Right lobe of liver (tissue), 6 donors: ENCODE measurements around the gene CS. TPM values are rescaled to one million over a fixed set of nuclear protein-coding genes. Genes with fewer than 3 reads are reported as not detected.
"Not testable (repeated sequence)": the region's sequence is repeated elsewhere in the genome, so short reads cannot be mapped to it uniquely, and the experiment has no call there.

Experiments used
- ATAC-seq, 4 donors: fragments of 200-7000 bp; cut with Tn5 transposase; one replicate each; pipeline ENCODE4 v1.9.1; 2020; ENCODE audit warnings: mild to moderate bottlenecking in 4 of 4, moderate library complexity in 4 of 4
- DNase-seq, 3 donors: peaks; one replicate each; pipeline ENCODE4 v3.0.0-alpha.2; 2020
- H3K27ac ChIP-seq, 3 donors: fragments of 200-600 bp; one replicate each; pipeline ENCODE4 v1.8.0; 2022
- H3K27me3 ChIP-seq, 2 donors: fragments of 200-600 bp; one replicate each; pipeline ENCODE4 v1.8.0; 2022
- H3K36me3 ChIP-seq, 4 donors: fragments of 200-600 bp; sonication (generic) in 1 of 4; one replicate each; pipeline versions ENCODE4 v1.5.1 to v1.8.0; 2017 to 2022; ENCODE audit warnings: control low read depth in 1 of 4
- H3K4me1 ChIP-seq, 4 donors: fragments of 200-600 bp; sonication (generic) in 1 of 4; one replicate each; pipeline versions ENCODE4 v1.5.1 to v1.8.0; 2017 to 2022; ENCODE audit warnings: control low read depth in 1 of 4
- H3K4me3 ChIP-seq, 3 donors: fragments of 200-600 bp; one replicate each; pipeline ENCODE4 v1.8.0; 2022
- H3K9me3 ChIP-seq, 4 donors: fragments of 200-600 bp; sonication (generic) in 1 of 4; one replicate each; pipeline versions ENCODE4 v1.5.1 to v1.8.0; 2017 to 2022; ENCODE audit warnings: control low read depth in 1 of 4
- POLR2A ChIP-seq: fragments of 450-650 bp; IDR thresholded peaks from one replicate; pipeline ENCODE4 v1.6.1; 2017; ENCODE audit warnings: antibody characterized with exemption, mild to moderate bottlenecking
- WGBS: methylation state at CpG from one replicate; pipeline ENCODE4 v1.1.6; 2018; ENCODE audit warnings: low coverage, low lambda C conversion rate; ENCODE audit not compliant: insufficient coverage; ENCODE audit errors: missing lambda C conversion rate; 5-methylcytosine and 5-hydroxymethylcytosine counted together
- intact Hi-C, 2 donors: fragments of 100-400 bp; cut with DNase I; formaldehyde crosslinking; loops; one replicate each; pipeline versions ENCODE4 v1.11.2 to v1.14.1; 2022
- long read RNA-seq: library from polyadenylated mRNA; unstranded; transcript quantifications from one replicate; pipeline ENCODE4 v2.0.0, GENCODE V29; 2019
- total RNA-seq, 6 experiments: library from RNA; depleted of rRNA in 2 of 6; stranded (reverse); fragments of >200 nt in 2 of 6; fragmentation: NEBNext Ultra II Directional in 3 of 6; extraction: Animal tissue kit (Norgen Biotek cat#: 25700) in 3 of 6; gene quantifications; one replicate each; pipeline versions ENCODE4 v1.1.0 to v1.2.4, GENCODE V29; 2016 to 2023
- TF ChIP-seq, protein P1 (sequence below), 4 donors: fragments of 200-600 bp in 3 of 4; fragments of 450-650 bp in 1 of 4; IDR thresholded peaks; one replicate each; pipeline versions ENCODE4 v1.5.1 to v1.8.0; 2016 to 2022; ENCODE audit warnings: antibody characterized with exemption in 4 of 4, mild to moderate bottlenecking in 2 of 4
- donor health status: DM: no; HTN: yes; CAD: no.
- donor health status: DM: no; HTN: no; CAD: no.
- donor health status: DM: no; HTN: no; CAD: no.
- donor health status: DM: no; HTN: yes; CAD: no.
- donor health status: DM: no; HTN: yes; CAD: no.

CS gene
- total RNA-seq, result 100 to 1,000 TPM in 1 of 6 experiments, 10 to 100 TPM in 5; 45.6 to 109 (median 61.2) TPM
- long read RNA-seq, partial matches to known transcripts, result 0 of 7 reads
- long read RNA-seq, other reads (novel, unspliced or antisense), result 3 of 7 reads

DNA sequence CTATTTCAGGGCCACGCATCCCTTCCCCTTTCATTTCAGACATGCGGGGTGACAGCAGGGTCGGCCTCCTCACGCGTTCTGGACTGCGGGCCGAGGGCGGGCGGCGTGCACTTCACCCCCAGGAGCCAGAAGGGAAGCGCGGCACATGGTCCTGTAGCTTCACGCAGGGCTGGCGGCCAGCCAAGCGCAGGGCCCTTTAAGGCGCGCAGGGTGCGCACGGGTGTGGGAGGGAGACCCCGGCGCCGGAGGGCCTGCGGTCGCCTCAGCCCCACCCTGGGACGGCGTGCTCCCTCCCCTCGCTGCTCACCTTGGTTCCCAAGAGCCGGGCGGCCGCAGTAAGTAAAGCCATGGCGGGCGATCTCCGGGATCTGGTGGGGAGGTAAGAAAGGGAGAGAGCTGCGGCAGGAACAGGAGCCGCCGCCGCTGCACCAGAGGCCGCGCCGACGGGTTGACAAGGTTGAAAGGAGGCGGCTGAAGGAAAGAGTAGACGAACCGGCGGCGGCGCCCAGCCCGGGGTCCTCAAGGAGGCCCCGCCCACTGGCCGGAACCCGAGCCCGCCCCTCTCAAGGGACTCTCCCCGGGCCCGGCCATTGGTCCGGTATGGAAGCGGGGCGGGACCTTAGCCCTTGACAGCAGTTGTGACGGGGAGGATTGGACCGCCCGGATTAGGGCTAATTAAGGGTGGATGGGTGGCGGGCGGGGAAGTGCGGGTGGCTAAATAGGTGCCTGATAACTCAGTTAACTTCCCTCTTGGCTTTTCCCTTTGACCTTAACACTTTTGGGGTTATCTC, at the start of gene CS:
Gene CS (minus strand): TSS at position 478 of the 791 bp plus-strand sequence. CDS start 129 bp downstream, at position 349.
- peaks cover 0 to 72% (median 24%) of the 10 kb centered on the region in 4 donors for H3K4me1 ChIP-seq
- peak within 1 kb of the TSS; percentile 79 to 99 (median 94) for H3K4me3 ChIP-seq
- intact Hi-C loops, result no loop called here
- DNase-seq (peak; percentile 99 to 100 (median 100)), ATAC-seq (peak; percentile 90 to 98 (median 92))
- H3K27ac ChIP-seq, result peak within 1 kb of the TSS; percentile 46 to 96 (median 92)
- peaks cover 0 to 5% (median 0%) of the 10 kb centered on the region in 4 donors for H3K36me3 ChIP-seq
- WGBS, result 0% methylated on average over 24 of the region's 63 CpGs
- TF ChIP-seq, protein P1, sequence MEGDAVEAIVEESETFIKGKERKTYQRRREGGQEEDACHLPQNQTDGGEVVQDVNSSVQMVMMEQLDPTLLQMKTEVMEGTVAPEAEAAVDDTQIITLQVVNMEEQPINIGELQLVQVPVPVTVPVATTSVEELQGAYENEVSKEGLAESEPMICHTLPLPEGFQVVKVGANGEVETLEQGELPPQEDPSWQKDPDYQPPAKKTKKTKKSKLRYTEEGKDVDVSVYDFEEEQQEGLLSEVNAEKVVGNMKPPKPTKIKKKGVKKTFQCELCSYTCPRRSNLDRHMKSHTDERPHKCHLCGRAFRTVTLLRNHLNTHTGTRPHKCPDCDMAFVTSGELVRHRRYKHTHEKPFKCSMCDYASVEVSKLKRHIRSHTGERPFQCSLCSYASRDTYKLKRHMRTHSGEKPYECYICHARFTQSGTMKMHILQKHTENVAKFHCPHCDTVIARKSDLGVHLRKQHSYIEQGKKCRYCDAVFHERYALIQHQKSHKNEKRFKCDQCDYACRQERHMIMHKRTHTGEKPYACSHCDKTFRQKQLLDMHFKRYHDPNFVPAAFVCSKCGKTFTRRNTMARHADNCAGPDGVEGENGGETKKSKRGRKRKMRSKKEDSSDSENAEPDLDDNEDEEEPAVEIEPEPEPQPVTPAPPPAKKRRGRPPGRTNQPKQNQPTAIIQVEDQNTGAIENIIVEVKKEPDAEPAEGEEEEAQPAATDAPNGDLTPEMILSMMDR (IDR thresholded peaks at IDR 0.05), result no peak
- TF ChIP-seq POLR2A, result peak; percentile 83
- H3K27me3 ChIP-seq, result no peaks in the 10 kb centered on the region
- H3K9me3 ChIP-seq, result no peaks in the 10 kb centered on the region

DNA sequence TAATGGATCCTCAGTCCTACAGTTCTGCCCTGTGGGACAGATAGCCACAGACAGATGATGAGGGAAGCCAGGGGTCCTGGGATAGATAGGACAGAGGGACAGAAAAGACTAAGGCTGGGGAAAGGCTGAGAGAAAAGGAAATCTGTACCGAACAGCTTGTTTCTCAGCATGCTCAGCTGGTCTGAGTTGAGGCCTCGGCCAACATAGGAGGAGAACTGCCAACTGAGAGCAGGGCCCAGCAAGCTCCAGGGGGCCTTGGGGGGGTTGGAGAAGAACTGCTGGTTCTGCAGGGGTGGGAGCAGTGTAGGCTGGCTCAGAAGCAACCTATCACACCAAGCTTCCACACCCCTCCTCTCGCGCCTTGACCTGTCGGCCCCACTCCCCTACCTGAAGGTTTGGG, 48.6 kb upstream of the CS start:
- DNase-seq (no peak), ATAC-seq (peak in 1 of 4 donors; percentile 9)
- intact Hi-C loops, result no loop called here

DNA sequence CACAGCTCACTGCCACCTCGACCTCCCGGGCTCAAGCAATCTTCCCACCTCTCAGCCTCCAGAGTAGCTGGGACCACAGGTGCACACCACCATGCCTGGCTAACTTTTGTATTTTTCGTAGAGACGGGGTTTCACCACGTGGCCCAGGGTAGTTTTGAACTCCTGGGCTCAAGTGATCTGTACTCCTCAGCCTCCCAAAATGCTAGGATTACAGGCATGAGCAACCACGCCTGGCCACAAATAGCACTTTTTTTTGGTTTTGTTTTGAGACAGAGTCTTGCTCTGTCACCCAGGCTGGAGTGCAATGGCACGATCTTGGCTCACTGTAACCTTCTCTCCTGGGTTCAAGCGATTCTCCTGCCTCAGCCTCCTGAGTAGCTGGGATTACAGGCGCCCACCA, 47.1 kb upstream of the CS start:
- H3K27me3 ChIP-seq, H3K9me3 ChIP-seq, H3K4me3 ChIP-seq, ATAC-seq, H3K4me1 ChIP-seq, H3K27ac ChIP-seq, intact Hi-C loops, DNase-seq: not testable (repeated sequence)
- H3K36me3 ChIP-seq, result peaks cover 15 to 94% (median 65%) of the 10 kb centered on the region in 4 donors
- WGBS, result 89% methylated on average over 5 of the region's 9 CpGs

More for the DNA sequence above, 48.6 kb upstream of the CS start:
- Histone ChIP-seq H3K27ac (no peak overlapping the region), H3K9me3 (no peaks in the 10 kb centered on the region), H3K4me1 (no peaks in the 10 kb centered on the region), H3K36me3 (peaks cover 23 to 93% (median 64%) of the 10 kb centered on the region in 4 donors), H3K27me3 (no peaks in the 10 kb centered on the region), H3K4me3 (no peak overlapping the region)
- no peak for TF ChIP-seq POLR2A
- TF ChIP-seq, protein P1 (IDR thresholded peaks at IDR 0.05), result no peak
- WGBS, result 83% methylated on average over 2 of the region's 5 CpGs

DNA sequence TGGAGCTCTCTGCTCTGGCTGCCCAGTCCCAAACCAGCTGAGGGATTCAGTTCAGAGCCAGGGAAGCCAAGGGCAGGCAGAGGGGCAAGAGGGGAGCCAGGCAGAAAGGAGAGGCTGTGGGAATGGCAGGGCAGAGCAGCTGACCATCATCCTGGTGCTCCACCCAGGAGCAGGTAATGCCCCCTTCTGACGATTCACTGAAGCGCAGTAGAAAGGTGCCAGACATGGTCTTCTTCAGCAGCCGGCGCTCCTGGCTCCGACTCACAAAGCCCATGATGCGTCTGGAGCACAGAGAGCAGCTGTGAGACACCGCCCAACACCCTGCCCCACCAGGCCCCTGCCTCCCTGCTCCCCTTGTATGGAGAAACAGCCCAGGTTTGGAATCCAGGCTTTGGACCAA, 46.5 kb upstream of the CS start:
- H3K27me3 ChIP-seq, result no peaks in the 10 kb centered on the region
- intact Hi-C loops, result no loop called here
- WGBS, result 80% methylated on average over 1 of the region's 7 CpGs
- H3K36me3 ChIP-seq, result peaks cover 13 to 94% (median 62%) of the 10 kb centered on the region in 4 donors
- TF ChIP-seq POLR2A, result no peak
- TF ChIP-seq, protein P1 (IDR thresholded peaks at IDR 0.05), result peak in 2 of 4 donors; percentile 7 to 19
- no peak overlapping the region for H3K4me3 ChIP-seq
- no peaks in the 10 kb centered on the region for H3K4me1 ChIP-seq
- no peaks in the 10 kb centered on the region for H3K9me3 ChIP-seq
- no peak for DNase-seq
- ATAC-seq, result peak; percentile 33 to 54 (median 45)
- no peak overlapping the region for H3K27ac ChIP-seq

DNA sequence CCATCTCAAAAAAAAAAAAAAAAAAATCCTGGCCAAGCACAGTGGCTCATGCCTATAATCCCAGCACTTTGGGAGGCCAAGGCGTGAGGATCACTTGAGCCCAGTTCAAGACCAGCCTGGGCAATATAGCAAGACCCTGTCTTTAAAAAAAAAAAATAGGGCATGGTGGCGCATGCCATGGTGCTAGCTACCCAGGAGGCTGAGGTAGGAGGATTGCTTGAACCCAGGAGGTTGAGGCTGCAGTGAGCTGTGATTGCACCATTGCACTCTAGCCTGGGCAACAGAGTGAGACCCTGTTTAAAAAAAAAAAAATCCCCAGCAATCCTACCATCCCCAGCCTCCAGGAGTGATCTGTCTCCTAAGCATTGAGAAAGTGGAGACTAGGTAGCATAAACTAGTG, 42.2 kb upstream of the CS start:
- peaks cover 0 to 52% (median 30%) of the 10 kb centered on the region in 4 donors for H3K36me3 ChIP-seq
- ATAC-seq, H3K9me3 ChIP-seq, intact Hi-C loops, H3K27ac ChIP-seq, H3K4me1 ChIP-seq, H3K4me3 ChIP-seq, DNase-seq, H3K27me3 ChIP-seq: not testable (repeated sequence)
- 100% methylated on average over 1 of the region's 2 CpGs for WGBS
